ENCODE measurements around the gene EEFSEC.

The EEFSEC gene

GRCh38 chr3:128273109-128273840 is 120.0 kb downstream of the EEFSEC start:
- no peak for DNase-seq (ENCODE audit: low spot score)

GRCh38 chr3:128273841-128274573 is 120.7 kb downstream of the EEFSEC start:
- no peak for DNase-seq (ENCODE audit: low spot score)

GRCh38 chr3:128274837-128275236 is 121.6 kb downstream of the EEFSEC start:
- DNase-seq (ENCODE audit: low spot score): peak; percentile 79

- DNase-seq (ENCODE audit: low spot score): no peak
Measured at GRCh38 chr3:128275316-128276145, 122.2 kb downstream of the EEFSEC start.

GRCh38 chr3:128276146-128276435 is 122.8 kb downstream of the EEFSEC start:
- DNase-seq (ENCODE audit: low spot score): no peak

GRCh38 chr3:128276577-128277183 is 123.4 kb downstream of the EEFSEC start:
- DNase-seq (ENCODE audit: low spot score): no peak

- no peak for DNase-seq (ENCODE audit: low spot score)
Measured at GRCh38 chr3:128277378-128278069, 124.2 kb downstream of the EEFSEC start.

- no peak for DNase-seq (ENCODE audit: low spot score)
Measured at GRCh38 chr3:128278130-128278529, 124.8 kb downstream of the EEFSEC start.

GRCh38 chr3:128278761-128279600 is 125.7 kb downstream of the EEFSEC start:
- peak; percentile 37 for DNase-seq (ENCODE audit: low spot score)

- no peak for DNase-seq (ENCODE audit: low spot score)
Measured at GRCh38 chr3:128279601-128279880, 126.3 kb downstream of the EEFSEC start.

- DNase-seq (ENCODE audit: low spot score): no peak
Measured at GRCh38 chr3:128280481-128281052, 127.3 kb downstream of the EEFSEC start.

- DNase-seq (ENCODE audit: low spot score): no peak
Measured at GRCh38 chr3:128281056-128281455, 127.8 kb downstream of the EEFSEC start.

GRCh38 chr3:128281461-128282367 is 128.4 kb downstream of the EEFSEC start:
- DNase-seq (ENCODE audit: low spot score): no peak

- no peak for DNase-seq (ENCODE audit: low spot score)
Measured at GRCh38 chr3:128282380-128283196, 129.3 kb downstream of the EEFSEC start.

GRCh38 chr3:128283421-128283820 is 130.1 kb downstream of the EEFSEC start:
- no peak for DNase-seq (ENCODE audit: low spot score)

- no peak for DNase-seq (ENCODE audit: low spot score)
Measured at GRCh38 chr3:128285042-128285966, 132.0 kb downstream of the EEFSEC start.

GRCh38 chr3:128285967-128286321 is 132.7 kb downstream of the EEFSEC start:
- DNase-seq (ENCODE audit: low spot score): no peak

- no peak for DNase-seq (ENCODE audit: low spot score)
Measured at GRCh38 chr3:128286691-128287090, 133.4 kb downstream of the EEFSEC start.

Data from kidney capillary endothelial cell (primary cell).